Skeletal muscle tissue (tissue), 4 donors: ENCODE results near the gene NEU3. TPM values are rescaled to one million over a fixed set of nuclear protein-coding genes. Genes with fewer than 3 reads are reported as not detected.
"Not testable (repeated sequence)": the region's sequence is repeated elsewhere in the genome, so short reads cannot be mapped to it uniquely, and the experiment has no call there.

Source experiments
- H3K27ac ChIP-seq: one replicate; pipeline ENCODE4 v1.7.0; 2013; ENCODE audit warnings: mild to moderate bottlenecking, low read depth, low read length, inconsistent platforms
- H3K27me3 ChIP-seq, 3 donors: one replicate each; pipeline ENCODE4 v1.7.0; 2013; ENCODE audit warnings: low read length in 3 of 3; ENCODE audit not compliant: control insufficient read depth in 3 of 3, insufficient read depth in 3 of 3
- H3K36me3 ChIP-seq, 3 donors: one replicate each; pipeline ENCODE4 v1.7.0; 2013; ENCODE audit warnings: low read length in 3 of 3; ENCODE audit not compliant: control insufficient read depth in 3 of 3, insufficient read depth in 3 of 3
- H3K4me1 ChIP-seq, 3 donors: one replicate each; pipeline ENCODE4 v1.7.0; 2013; ENCODE audit warnings: low read length in 3 of 3, mild to moderate bottlenecking in 3 of 3; ENCODE audit not compliant: control insufficient read depth in 3 of 3, insufficient read depth in 3 of 3
- H3K4me3 ChIP-seq, 3 donors: one replicate each; pipeline ENCODE4 v1.7.0; 2013; ENCODE audit warnings: low read length in 3 of 3
- H3K9ac ChIP-seq, 3 donors: one replicate each; pipeline ENCODE4 v1.7.0; 2013; ENCODE audit warnings: low read length in 3 of 3, mild to moderate bottlenecking in 3 of 3, moderate library complexity in 2 of 3, low read depth in 1 of 3
- H3K9me3 ChIP-seq, 3 donors: one replicate each; pipeline ENCODE4 v1.7.0; 2013; ENCODE audit warnings: low read length in 3 of 3; ENCODE audit not compliant: control insufficient read depth in 3 of 3
- total RNA-seq: library from RNA; depleted of rRNA; stranded (reverse); fragments of >200 nt; gene quantifications from one replicate; pipeline ENCODE4 v1.2.3, GENCODE V29; 2014
- donor health status: Osteomylitis.

Gene NEU3
- total RNA-seq, 1 donor from 2014 or later: 19.8 TPM

GRCh38 chr11:75032550-75032935 lies 43.8 kb downstream of the NEU3 start:
- Histone ChIP-seq H3K27me3 (no peaks in the 10 kb centered on the region), H3K36me3 (no peaks in the 10 kb centered on the region), H3K4me1 (peaks cover 23 to 43% (median 26%) of the 10 kb centered on the region in 3 donors), H3K9ac (no peak overlapping the region), H3K27ac (no peak overlapping the region), H3K4me3 (no peak overlapping the region), H3K9me3 (no peaks in the 10 kb centered on the region)

GRCh38 chr11:75033916-75034315 lies 45.2 kb downstream of the NEU3 start:
- Histone ChIP-seq H3K36me3 (no peaks in the 10 kb centered on the region), H3K9me3 (no peaks in the 10 kb centered on the region), H3K4me1 (peaks cover 12 to 29% (median 14%) of the 10 kb centered on the region in 3 donors), H3K27ac (no peak overlapping the region), H3K9ac (no peak overlapping the region), H3K4me3 (no peak overlapping the region), H3K27me3 (no peaks in the 10 kb centered on the region)

- no peaks in the 10 kb centered on the region for H3K36me3 ChIP-seq
- H3K9ac ChIP-seq: no peak overlapping the region
- peaks cover 12 to 20% (median 14%) of the 10 kb centered on the region in 3 donors for H3K4me1 ChIP-seq
- H3K9me3 ChIP-seq: no peaks in the 10 kb centered on the region
- H3K27me3 ChIP-seq: no peaks in the 10 kb centered on the region
- H3K4me3 ChIP-seq: no peak overlapping the region
- no peak overlapping the region for H3K27ac ChIP-seq
Measured at GRCh38 chr11:75035256-75035655, 46.5 kb downstream of the NEU3 start.

GRCh38 chr11:75035911-75036565 lies 47.3 kb downstream of the NEU3 start:
- peaks cover 12 to 16% (median 14%) of the 10 kb centered on the region in 3 donors for H3K4me1 ChIP-seq
- no peaks in the 10 kb centered on the region for H3K36me3 ChIP-seq
- H3K27me3 ChIP-seq: no peaks in the 10 kb centered on the region
- no peak overlapping the region for H3K4me3 ChIP-seq
- H3K27ac ChIP-seq: no peak overlapping the region
- no peak overlapping the region for H3K9ac ChIP-seq
- no peaks in the 10 kb centered on the region for H3K9me3 ChIP-seq

GRCh38 chr11:75040167-75040770 lies 51.5 kb downstream of the NEU3 start:
- Histone ChIP-seq H3K9ac (no peak overlapping the region), H3K27ac (no peak overlapping the region), H3K4me1 (peaks cover 5 to 7% (median 6%) of the 10 kb centered on the region in 3 donors), H3K36me3 (no peaks in the 10 kb centered on the region), H3K9me3 (no peaks in the 10 kb centered on the region), H3K4me3 (no peak overlapping the region), H3K27me3 (no peaks in the 10 kb centered on the region)

- H3K27ac ChIP-seq: no peak overlapping the region
- H3K9me3 ChIP-seq: no peaks in the 10 kb centered on the region
- H3K9ac ChIP-seq: no peak overlapping the region
- no peak overlapping the region for H3K4me3 ChIP-seq
- no peaks in the 10 kb centered on the region for H3K36me3 ChIP-seq
- H3K4me1 ChIP-seq: peaks cover 0 to under 1% (median under 1%) of the 10 kb centered on the region in 3 donors
- H3K27me3 ChIP-seq: no peaks in the 10 kb centered on the region
Measured at GRCh38 chr11:75041263-75041662, 52.5 kb downstream of the NEU3 start.

- not testable (repeated sequence) for H3K9ac ChIP-seq, H3K27ac ChIP-seq, H3K4me1 ChIP-seq, H3K9me3 ChIP-seq, H3K36me3 ChIP-seq, H3K4me3 ChIP-seq, H3K27me3 ChIP-seq
Measured at GRCh38 chr11:75041821-75042220, 53.1 kb downstream of the NEU3 start.

- H3K9ac ChIP-seq, H3K27me3 ChIP-seq, H3K9me3 ChIP-seq, H3K4me1 ChIP-seq, H3K27ac ChIP-seq, H3K4me3 ChIP-seq, H3K36me3 ChIP-seq: not testable (repeated sequence)
Measured at GRCh38 chr11:75044381-75045170, 55.8 kb downstream of the NEU3 start.

- not testable (repeated sequence) for H3K27me3 ChIP-seq, H3K4me3 ChIP-seq
Measured at GRCh38 chr11:75046668-75047067, 57.9 kb downstream of the NEU3 start.

GRCh38 chr11:75047191-75047590 lies 58.5 kb downstream of the NEU3 start:
- no peaks in the 10 kb centered on the region for H3K36me3 ChIP-seq
- no peaks in the 10 kb centered on the region for H3K27me3 ChIP-seq
- no peaks in the 10 kb centered on the region for H3K4me1 ChIP-seq
- no peak overlapping the region for H3K4me3 ChIP-seq
- no peaks in the 10 kb centered on the region for H3K9me3 ChIP-seq
- no peak overlapping the region for H3K9ac ChIP-seq
- no peak overlapping the region for H3K27ac ChIP-seq

More at GRCh38 chr11:75046668-75047067, 57.9 kb downstream of the NEU3 start:
- not testable (repeated sequence) for H3K4me1 ChIP-seq, H3K27ac ChIP-seq, H3K9me3 ChIP-seq, H3K9ac ChIP-seq, H3K36me3 ChIP-seq
